SW 1271 (cell line): ENCODE results near the gene LCOR.
A peak's percentile ranks its signal among the peaks of the same experiment; 100 is the strongest.
"Not testable (repeated sequence)": the region's sequence is repeated elsewhere in the genome, so short reads cannot be mapped to it uniquely, and the experiment has no call there.

Source experiments
- DNase-seq, 2 experiments: peaks; one replicate each; lab custom pipeline; 2025; lab: John Stamatoyannopoulos, UW

Gene LCOR

DNA sequence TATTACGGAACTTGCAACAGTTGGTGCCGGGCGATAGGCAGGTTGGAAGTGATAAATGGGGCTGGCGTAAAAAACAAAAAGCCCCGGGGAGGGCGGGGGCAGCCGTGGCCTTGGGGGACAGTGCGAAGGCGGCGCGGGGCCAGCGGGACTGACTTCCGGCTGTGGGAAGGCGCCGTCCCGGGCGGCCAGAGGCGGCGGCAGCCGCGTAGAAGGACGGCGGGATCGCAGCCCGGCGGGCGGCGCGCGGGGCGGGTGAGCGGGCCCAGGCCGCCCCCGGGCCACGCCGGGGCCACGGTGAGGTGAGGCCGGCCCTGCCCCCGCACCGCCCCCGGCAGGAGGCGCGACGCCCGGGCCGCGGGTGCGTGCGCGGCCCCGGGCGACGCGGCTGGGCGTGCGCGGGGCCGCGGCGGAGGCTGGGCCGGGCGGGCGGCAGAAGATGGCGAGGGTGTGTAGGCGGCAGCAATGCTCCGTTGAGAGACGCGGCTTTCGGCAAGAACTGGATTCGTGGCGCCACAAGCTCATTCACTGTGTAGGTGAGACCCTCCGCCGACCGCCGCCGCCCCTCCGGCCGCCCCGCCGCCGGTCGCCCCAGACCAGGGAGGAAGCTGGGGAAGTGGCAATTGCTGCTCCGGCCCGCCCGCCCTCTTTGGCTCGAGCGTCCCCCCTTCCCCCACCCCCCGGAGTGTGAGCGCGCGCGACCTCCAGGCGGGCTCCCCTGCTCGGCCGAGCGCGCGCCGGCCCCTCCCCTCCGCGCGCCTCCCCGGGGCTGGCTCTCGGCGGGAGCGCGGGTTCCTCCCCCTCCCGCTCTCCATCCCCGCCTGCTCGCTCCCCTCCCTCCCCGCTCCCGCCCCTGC lies at the start of gene LCOR:
Gene LCOR, plus strand, starts transcription at position 432 of the 854 bp plus-strand sequence. CDS start 116,760 bp downstream, outside the sequence.
- DNase-seq = peak; percentile 25 to 74

- no peak for DNase-seq
Measured at GRCh38 chr10:96784253-96784652, 47.8 kb upstream of the LCOR start.

GRCh38 chr10:96789571-96790108 lies 42.5 kb upstream of the LCOR start:
- DNase-seq = no peak

DNA sequence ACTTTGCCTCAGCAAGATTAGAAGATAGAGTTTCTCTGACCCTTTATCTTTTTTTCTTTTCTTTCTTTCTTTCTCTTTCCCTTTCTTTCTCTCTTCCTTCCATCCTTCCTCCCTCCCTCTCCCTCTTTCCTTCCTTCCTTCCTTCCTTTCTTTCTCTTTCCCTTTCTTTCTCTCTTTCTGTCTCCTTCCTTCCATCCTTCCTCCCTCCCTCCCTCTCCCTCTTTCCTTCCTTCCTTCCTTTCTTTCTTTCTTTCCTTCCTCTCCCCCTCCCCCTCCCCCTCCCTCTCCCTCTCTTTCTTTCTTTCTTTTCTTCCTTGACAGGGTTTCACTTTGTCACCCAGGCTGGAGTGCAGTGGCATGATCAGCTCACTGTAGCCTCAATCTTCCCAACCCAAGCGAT lies 40.2 kb upstream of the LCOR start:
- no peak for DNase-seq

GRCh38 chr10:96794836-96795733 lies 37.0 kb upstream of the LCOR start:
- no peak for DNase-seq

GRCh38 chr10:96797485-96797884 lies 34.6 kb upstream of the LCOR start:
- no peak for DNase-seq

DNA sequence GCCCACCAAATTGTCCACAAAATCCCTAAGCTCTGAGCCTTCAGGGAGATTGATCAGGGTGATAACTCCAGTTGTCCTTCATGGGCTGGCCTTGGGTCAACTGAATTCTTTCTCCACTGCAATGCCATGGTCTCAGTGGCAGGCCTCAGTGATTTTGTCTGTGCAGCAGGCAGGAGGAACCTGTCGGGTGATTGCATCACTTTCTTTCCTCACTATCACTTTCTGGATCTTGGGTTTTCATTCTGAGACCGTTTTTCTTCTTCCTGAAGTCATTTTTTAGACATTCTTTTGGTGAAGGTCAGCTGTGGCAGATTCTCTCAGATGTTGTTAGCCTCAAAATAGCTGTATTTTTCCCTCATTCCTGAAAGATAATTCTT lies 28.8 kb upstream of the LCOR start:
- no peak for DNase-seq

- DNase-seq = peak; percentile 36 to 60
Measured at GRCh38 chr10:96814264-96814663, 17.8 kb upstream of the LCOR start.

- not testable (repeated sequence) for DNase-seq
Measured at GRCh38 chr10:96818971-96819370, 13.1 kb upstream of the LCOR start.

GRCh38 chr10:96820765-96821164 lies 11.3 kb upstream of the LCOR start:
- no peak for DNase-seq

DNA sequence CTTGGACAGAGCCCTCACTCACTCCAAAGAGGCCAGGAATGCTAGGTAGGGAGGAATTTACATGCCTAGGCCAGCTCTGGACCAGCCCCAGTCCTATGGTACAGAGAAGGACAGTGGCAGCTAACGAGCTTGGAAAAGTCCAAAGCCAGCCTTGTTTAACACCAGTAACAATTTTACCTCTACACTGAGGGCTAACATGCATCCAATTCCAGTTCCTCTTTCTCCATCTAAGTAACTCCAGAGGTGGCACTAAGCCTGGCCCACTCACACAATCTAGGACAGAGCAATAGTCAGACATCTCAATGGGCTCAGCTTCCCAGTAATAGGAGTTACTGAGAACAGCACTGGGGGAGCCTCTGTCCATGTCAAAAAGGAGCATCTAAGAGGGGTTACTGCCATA lies 5.7 kb upstream of the LCOR start:
- DNase-seq = no peak

- no peak for DNase-seq
Measured at GRCh38 chr10:96828609-96829008, 3.5 kb upstream of the LCOR start.

DNA sequence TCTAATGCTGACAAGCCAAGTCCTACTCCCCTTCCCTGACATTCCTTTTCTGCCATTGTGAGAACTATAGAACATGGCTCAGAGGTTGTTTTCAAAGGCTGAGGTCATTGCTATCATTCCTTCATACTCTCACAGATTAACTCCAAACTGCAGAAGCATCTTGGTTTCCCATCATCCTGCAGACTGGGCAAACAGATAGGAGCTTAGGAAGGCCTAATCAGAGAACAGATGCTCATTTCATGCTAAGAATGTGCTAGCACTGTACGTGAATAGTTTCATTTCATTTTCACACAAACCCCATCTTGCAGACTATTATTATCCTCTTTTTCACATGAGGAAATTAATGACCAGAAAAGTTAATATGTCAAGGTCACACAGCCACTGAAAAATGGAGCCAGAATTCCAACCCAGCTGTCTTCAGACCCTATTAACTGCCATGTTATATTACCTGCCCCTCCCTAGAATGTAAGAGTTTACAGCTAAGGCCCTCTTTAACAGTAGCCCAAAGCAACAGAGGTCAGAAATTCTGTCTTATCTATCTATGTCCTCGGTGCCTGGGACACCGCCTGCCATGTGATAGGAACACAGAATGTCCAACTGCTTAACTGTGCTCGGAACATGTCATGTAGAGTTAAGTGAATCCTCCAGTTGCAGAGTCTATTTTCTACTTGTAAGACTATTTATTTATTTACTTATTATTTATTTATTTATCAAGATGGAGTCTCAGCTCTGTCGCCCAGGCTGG lies 2.9 kb upstream of the LCOR start:
- no peak for DNase-seq

GRCh38 chr10:96830511-96831199 lies 1.4 kb upstream of the LCOR start:
- DNase-seq = peak; percentile 3 to 30

- DNase-seq = no peak
Measured at GRCh38 chr10:96831200-96831866, 765 bp upstream of the LCOR start.

DNA sequence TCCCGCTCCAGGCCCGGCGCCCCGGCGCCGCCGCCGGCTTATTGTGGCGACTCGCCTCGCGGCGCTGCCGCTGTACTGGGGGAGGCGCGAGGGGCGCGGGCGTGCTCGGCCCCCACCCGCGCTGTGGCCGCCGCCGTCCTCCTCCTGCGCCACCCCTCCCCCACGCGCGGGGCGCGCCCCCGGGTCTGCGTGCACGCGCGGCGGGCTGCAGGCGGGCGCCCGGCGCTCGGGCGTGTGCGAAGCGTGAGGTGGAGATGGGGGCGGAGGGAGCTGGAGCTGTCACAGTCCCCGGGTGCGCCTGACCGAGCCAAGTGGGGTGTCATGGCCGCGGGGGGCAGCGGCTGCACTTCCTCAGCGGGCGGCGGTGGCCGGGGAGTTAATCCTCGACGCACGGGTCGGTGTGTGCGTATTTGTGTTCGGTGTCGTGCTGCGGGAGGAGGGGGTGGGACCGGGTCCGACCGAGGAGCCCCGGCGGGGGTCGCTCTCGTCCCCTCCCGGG lies 672 bp downstream of the LCOR start:
- DNase-seq = peak; percentile 8 to 68

GRCh38 chr10:96833220-96834001 lies 1.3 kb downstream of the LCOR start:
- DNase-seq = peak in 1 of 2 experiments; percentile 6

GRCh38 chr10:96834120-96834519 lies 2.0 kb downstream of the LCOR start:
- no peak for DNase-seq

DNA sequence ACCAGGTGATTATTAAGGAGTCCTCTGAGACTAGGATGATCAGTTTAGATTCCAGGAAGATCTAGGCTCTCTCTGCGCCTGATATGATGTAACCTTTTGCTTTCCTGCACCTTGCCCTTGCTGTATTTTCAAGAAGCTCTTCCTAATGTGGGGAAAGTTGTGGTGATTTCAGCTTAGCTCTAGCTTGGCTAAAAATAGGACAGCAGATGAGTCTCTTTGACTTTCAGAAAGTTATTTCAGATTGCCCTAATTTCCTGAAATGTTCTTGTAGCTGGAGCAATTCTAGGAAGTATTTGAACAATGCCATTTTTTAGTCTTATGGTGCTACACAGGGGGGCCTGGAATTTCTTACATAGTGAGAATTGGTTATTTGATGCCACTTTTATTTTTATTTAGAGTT lies 3.8 kb downstream of the LCOR start:
- no peak for DNase-seq

GRCh38 chr10:96838529-96838928 lies 6.4 kb downstream of the LCOR start:
- DNase-seq = no peak
